Astrocyte (in vitro differentiated cells and primary cell): ENCODE data around the gene MATR3. TPM values are rescaled to one million over a fixed set of nuclear protein-coding genes. Genes with fewer than 3 reads are reported as not detected.

Experiments
- DNase-seq: peaks from one replicate; pipeline ENCODE4 v3.0.0-alpha.2; 2010; ENCODE audit warnings: low read depth
- FAIRE-seq: peaks from 2 replicates; lab custom pipeline; 2011; peaks lifted over from hg19 to GRCh38; lab: Jason Lieb, UNC
- H2AFZ ChIP-seq: 2 replicates; pipeline ENCODE4 v1.6.0; 2012; ENCODE audit warnings: low read depth, low read length, inconsistent platforms
- H3K27ac ChIP-seq: 2 replicates; pipeline ENCODE4 v1.5.1; 2011; ENCODE audit warnings: low read depth, low read length, inconsistent platforms
- H3K27me3 ChIP-seq: 2 replicates; pipeline ENCODE4 v1.6.0; 2011; ENCODE audit warnings: low read length, inconsistent platforms; ENCODE audit not compliant: insufficient read depth
- H3K36me3 ChIP-seq: 2 replicates; pipeline ENCODE4 v1.5.1; 2011; ENCODE audit warnings: low read length, inconsistent platforms; ENCODE audit not compliant: insufficient read depth
- H3K4me1 ChIP-seq: 2 replicates; pipeline ENCODE4 v1.5.1; 2011; ENCODE audit warnings: low read length, inconsistent platforms; ENCODE audit not compliant: insufficient read depth
- H3K4me2 ChIP-seq: 2 replicates; pipeline ENCODE4 v1.6.0; 2012; ENCODE audit warnings: low read length, inconsistent platforms
- H3K4me3 ChIP-seq: 2 replicates; pipeline ENCODE4 v1.5.1; 2011; ENCODE audit warnings: low read depth, mild to moderate bottlenecking, low read length, inconsistent platforms; ENCODE audit not compliant: insufficient read depth
- H3K79me2 ChIP-seq: 2 replicates; pipeline ENCODE4 v1.6.0; 2012; ENCODE audit warnings: mild to moderate bottlenecking, low read length, inconsistent platforms; ENCODE audit not compliant: insufficient read depth
- H3K9ac ChIP-seq: 2 replicates; pipeline ENCODE4 v1.6.0; 2012; ENCODE audit warnings: mild to moderate bottlenecking, low read length, inconsistent platforms
- H3K9me3 ChIP-seq: 2 replicates; pipeline ENCODE4 v1.5.1; 2012; ENCODE audit warnings: low read depth, mild to moderate bottlenecking, low read length, inconsistent platforms; ENCODE audit not compliant: insufficient read depth
- H4K20me1 ChIP-seq: 2 replicates; pipeline ENCODE4 v1.6.0; 2012; ENCODE audit warnings: low read length, inconsistent platforms; ENCODE audit not compliant: insufficient read depth
- H3K27ac Mint-ChIP-seq: one replicate; pipeline ENCODE4 v1.8.0; 2021; ENCODE audit warnings: mild to moderate bottlenecking, mixed read lengths; ENCODE audit not compliant: unreplicated experiment
- H3K27me3 Mint-ChIP-seq: one replicate; pipeline ENCODE4 v1.8.0; 2021; ENCODE audit warnings: low read depth, mixed read lengths; ENCODE audit not compliant: unreplicated experiment
- H3K36me3 Mint-ChIP-seq: one replicate; pipeline ENCODE4 v1.8.0; 2021; ENCODE audit warnings: low read depth, mixed read lengths; ENCODE audit not compliant: unreplicated experiment
- H3K4me1 Mint-ChIP-seq: one replicate; pipeline ENCODE4 v1.8.0; 2021; ENCODE audit warnings: low read depth, mixed read lengths; ENCODE audit not compliant: unreplicated experiment
- H3K4me3 Mint-ChIP-seq: one replicate; pipeline ENCODE4 v1.8.0; 2021; ENCODE audit warnings: mild to moderate bottlenecking, moderate library complexity, mixed read lengths; ENCODE audit not compliant: unreplicated experiment
- H3K9me3 Mint-ChIP-seq: one replicate; pipeline ENCODE4 v1.8.0; 2021; ENCODE audit warnings: mild to moderate bottlenecking, mixed read lengths; ENCODE audit not compliant: unreplicated experiment
- CTCF ChIP-seq: IDR thresholded peaks from 2 replicates; pipeline ENCODE4 v1.5.1; 2011; ENCODE audit warnings: low read depth, mild to moderate bottlenecking, inconsistent platforms, low read length, moderate library complexity; ENCODE audit not compliant: insufficient read depth
- EZH2 ChIP-seq: IDR thresholded peaks from 2 replicates; pipeline ENCODE4 v1.6.1; 2012; ENCODE audit warnings: mild to moderate bottlenecking, low read length, inconsistent platforms; ENCODE audit not compliant: insufficient read depth
- total RNA-seq: library from RNA; stranded (reverse); gene quantifications from 2 replicates; pipeline ENCODE4 v1.2.1, GENCODE V29; 2021

MATR3 gene
- total RNA-seq, 1 donor from 2014 or later: 126 TPM

- no peak overlapping the region for H2AFZ ChIP-seq
- TF ChIP-seq CTCF: no peak
- TF ChIP-seq EZH2: no peak
- Mint-ChIP-seq H3K27ac (no peak overlapping the region), H3K4me1 (no peaks in the 10 kb centered on the region), H3K27me3 (peaks cover 6% of the 10 kb centered on the region), H3K9me3 (no peaks in the 10 kb centered on the region), H3K4me3 (no peak overlapping the region), H3K36me3 (peaks cover 19% of the 10 kb centered on the region)
- no peak overlapping the region for H3K4me2 ChIP-seq
- H3K9me3 ChIP-seq: no peaks in the 10 kb centered on the region
- DNase-seq (no peak), FAIRE-seq (no peak)
- H3K79me2 ChIP-seq: no peaks in the 10 kb centered on the region
- H3K27me3 ChIP-seq: no peaks in the 10 kb centered on the region
- H3K9ac ChIP-seq: no peak overlapping the region
- H4K20me1 ChIP-seq: peaks cover 11% of the 10 kb centered on the region
- no peaks in the 10 kb centered on the region for H3K36me3 ChIP-seq
- no peak overlapping the region for H3K4me3 ChIP-seq
- H3K27ac ChIP-seq: no peak overlapping the region
- H3K4me1 ChIP-seq: no peaks in the 10 kb centered on the region
Observed at GRCh38 chr5:139379626-139380449, 86.3 kb downstream of the MATR3 start.

Other genes starting within 250 kb of the MATR3 start
- 41.6 and 57.6 TPM in 2 replicates for gene SIL1, start 95.4 kb upstream of the MATR3 start, total RNA-seq
- gene PAIP2, start 48.1 kb downstream of the MATR3 start, total RNA-seq: 64.2 and 75.3 TPM in 2 replicates
- gene SLC23A1, start 89.6 kb downstream of the MATR3 start, total RNA-seq: not detected in 2 replicates
- 0.22 TPM in 1 of 2 replicates, not detected in the other for gene MZB1, start 96.2 kb downstream of the MATR3 start, total RNA-seq
- 0.59 and 0.60 TPM in 2 replicates for gene PROB1, start 101.4 kb downstream of the MATR3 start, total RNA-seq
- 4.5 and 5.2 TPM in 2 replicates for gene SPATA24, start 110.3 kb downstream of the MATR3 start, total RNA-seq
- gene DNAJC18, start 145.8 kb downstream of the MATR3 start, total RNA-seq: 18.8 and 21.4 TPM in 2 replicates
- gene ECSCR, start 169.0 kb downstream of the MATR3 start, total RNA-seq: 0.96 and 1.00 TPM in 2 replicates
- gene SMIM33, start 177.3 kb downstream of the MATR3 start, total RNA-seq: not detected in 2 replicates
- 1.8 and 3.3 TPM in 2 replicates for gene STING1, start 189.0 kb downstream of the MATR3 start, total RNA-seq